Coronary artery (tissue), 2 donors: ENCODE results near the gene JCAD.
"Not testable (repeated sequence)": the region's sequence is repeated elsewhere in the genome, so short reads cannot be mapped to it uniquely, and the experiment has no call there.

Experiments
- DNase-seq: peaks from one replicate; pipeline ENCODE4 v3.0.0-alpha.2; 2017; ENCODE audit warnings: low spot score
- H3K27ac ChIP-seq, 2 donors: fragments of 200-600 bp; sonication (generic); one replicate each; pipeline ENCODE4 v1.5.1; 2016 to 2019
- H3K4me3 ChIP-seq: fragments of 200-600 bp; sonication (generic); 2 replicates; pipeline ENCODE4 v1.5.1; 2016; ENCODE audit warnings: mild to moderate bottlenecking, moderate library complexity
- TF ChIP-seq, protein P1 (sequence below): fragments of 200-600 bp; sonication (generic); IDR thresholded peaks from one replicate; pipeline ENCODE4 v1.5.1; 2019; ENCODE audit warnings: antibody characterized with exemption

The JCAD gene, protein sequence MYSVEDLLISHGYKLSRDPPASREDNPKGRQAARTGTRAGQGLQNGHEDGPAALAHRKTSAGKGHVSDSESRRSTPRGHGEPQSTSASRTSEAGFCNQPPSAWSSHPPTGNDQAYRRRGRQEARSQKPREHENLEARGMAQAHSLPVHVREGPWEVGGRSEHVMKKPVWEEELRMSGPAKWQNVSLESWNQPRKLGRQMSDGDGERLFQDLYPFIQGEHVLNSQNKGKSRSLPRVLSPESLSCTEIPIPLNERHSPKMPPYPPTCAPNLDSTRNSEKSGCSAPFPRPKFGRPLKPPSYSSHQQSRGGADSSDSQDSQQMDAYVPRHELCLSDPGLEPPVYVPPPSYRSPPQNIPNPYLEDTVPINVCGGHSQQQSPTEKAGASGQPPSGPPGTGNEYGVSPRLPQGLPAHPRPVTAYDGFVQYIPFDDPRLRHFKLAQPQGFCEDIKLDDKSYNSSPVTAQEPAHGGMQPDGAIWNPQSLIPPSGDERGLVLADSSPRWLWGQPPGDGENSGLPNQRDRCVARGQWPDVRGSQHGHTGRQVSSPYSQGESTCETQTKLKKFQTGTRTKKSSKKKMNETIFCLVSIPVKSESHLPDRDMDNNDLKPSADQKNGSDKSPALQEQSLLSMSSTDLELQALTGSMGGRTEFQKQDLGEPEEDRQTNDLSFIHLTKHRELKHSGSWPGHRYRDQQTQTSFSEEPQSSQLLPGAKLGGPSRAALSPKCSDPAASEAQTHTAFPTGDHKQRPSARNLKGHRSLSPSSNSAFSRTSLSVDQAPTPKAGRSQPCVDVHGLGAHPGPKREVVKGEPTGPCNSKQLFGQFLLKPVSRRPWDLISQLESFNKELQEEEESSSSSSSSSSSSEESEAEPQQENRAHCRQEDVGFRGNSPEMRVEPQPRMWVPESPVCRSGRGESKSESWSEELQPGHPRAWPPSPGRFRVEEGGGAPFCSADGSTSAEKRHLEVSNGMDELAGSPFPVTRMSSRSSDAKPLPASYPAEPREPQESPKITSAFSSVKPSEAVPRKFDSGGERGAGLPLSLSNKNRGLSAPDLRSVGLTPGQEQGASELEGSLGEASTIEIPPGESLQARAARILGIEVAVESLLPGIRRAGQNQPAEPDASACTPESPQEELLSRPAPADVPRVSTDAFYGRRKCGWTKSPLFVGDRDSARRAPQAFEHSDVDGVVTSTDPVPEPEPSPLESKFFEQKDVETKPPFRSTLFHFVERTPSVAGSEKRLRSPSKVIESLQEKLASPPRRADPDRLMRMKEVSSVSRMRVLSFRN (N-terminal part only)

DNA sequence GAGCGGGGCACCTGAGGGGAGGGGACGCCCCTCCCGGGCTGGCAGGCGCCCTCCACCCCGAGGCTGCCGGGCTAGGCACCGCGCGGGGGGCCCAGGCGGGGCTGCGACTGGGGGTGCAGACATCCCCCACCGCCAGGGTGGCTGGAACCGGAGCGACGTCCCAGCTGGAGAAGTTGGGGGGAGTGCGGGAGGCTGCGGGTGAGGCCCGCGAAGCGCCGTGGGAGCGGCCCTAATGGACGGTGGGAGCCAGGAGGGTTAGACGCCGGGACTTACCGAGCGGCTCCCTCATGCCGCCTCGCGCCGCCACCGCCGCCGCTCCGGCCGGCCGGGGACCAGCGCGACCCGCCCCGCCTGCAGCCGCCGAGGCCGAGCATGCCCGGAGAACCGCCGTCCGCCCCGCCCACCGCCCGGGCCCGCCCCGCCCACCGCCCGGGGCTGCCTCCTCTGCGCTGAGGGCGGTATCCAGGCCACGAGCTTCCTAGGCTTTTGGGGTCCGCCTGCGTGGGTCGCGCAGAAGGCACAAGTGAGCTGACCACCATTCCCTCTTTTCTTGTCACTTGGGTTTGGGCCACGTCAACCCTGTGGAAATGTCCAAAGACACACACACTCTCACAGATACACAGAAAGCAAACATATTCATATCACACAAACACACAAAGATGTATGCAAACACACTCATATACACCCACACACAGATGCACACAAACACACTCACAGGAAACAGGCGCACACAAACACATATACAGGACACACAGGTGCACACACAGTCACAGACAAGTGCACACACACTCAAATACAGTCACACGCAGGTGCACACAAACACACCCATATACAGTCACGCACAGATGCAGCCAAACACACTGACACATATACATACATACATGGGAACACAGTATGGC lies at the start of gene JCAD:
Gene JCAD, minus strand, starts transcription at position 378 of the 899 bp plus-strand sequence. CDS start 11,774 bp downstream, outside the sequence.
- peak within 1 kb of the TSS; percentile 89 to 91 for H3K27ac ChIP-seq
- TF ChIP-seq, protein P1, sequence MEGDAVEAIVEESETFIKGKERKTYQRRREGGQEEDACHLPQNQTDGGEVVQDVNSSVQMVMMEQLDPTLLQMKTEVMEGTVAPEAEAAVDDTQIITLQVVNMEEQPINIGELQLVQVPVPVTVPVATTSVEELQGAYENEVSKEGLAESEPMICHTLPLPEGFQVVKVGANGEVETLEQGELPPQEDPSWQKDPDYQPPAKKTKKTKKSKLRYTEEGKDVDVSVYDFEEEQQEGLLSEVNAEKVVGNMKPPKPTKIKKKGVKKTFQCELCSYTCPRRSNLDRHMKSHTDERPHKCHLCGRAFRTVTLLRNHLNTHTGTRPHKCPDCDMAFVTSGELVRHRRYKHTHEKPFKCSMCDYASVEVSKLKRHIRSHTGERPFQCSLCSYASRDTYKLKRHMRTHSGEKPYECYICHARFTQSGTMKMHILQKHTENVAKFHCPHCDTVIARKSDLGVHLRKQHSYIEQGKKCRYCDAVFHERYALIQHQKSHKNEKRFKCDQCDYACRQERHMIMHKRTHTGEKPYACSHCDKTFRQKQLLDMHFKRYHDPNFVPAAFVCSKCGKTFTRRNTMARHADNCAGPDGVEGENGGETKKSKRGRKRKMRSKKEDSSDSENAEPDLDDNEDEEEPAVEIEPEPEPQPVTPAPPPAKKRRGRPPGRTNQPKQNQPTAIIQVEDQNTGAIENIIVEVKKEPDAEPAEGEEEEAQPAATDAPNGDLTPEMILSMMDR, result no peak
- DNase-seq, result peak; percentile 84
- H3K4me3 ChIP-seq, result peak within 1 kb of the TSS; percentile 87

- DNase-seq, result no peak
- TF ChIP-seq, protein P1, result no peak
- Histone ChIP-seq H3K4me3 (no peak overlapping the region), H3K27ac (no peak overlapping the region)
These were observed 47.6 kb upstream of the JCAD start for GRCh38 chr10:30106987-30107386.

DNA sequence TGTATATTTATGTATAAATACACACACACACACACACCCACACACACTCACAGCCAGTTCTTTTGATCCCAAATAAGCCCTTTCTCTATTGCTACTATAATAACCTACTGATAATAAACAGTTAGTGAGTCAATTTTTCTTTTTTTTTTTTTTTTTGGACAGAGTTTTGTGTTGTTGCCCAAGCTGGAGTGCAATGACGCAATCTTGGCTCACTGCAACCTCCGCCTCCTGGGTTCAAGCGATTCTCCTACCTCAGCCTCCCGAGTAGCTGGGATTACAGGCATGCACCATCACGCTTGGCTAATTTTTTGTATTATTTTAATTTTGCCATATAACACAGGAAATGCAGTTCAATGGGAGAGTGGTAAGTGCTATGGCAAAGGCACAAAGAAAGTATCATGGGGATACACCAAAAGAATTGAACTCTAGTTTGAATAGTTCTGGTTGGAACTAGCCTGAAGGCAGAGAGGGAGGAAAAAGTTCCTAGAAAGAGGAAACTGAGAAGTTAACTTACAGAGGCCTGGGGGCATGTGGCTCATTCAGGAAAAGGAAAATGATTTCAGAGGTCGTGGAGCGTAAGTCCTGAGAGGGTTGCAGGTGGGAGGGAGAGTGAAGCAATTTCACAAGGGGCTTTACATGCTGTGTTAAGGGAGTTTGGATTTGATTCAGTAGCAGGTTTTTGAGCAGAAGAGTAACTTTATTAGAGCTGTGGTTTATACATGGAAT lies 44.4 kb upstream of the JCAD start:
- no peak for DNase-seq
- H3K4me3 ChIP-seq, result no peak overlapping the region
- TF ChIP-seq, protein P1, result no peak
- H3K27ac ChIP-seq, result no peak overlapping the region

- DNase-seq, H3K27ac ChIP-seq, H3K4me3 ChIP-seq: not testable (repeated sequence)
These were observed 40.3 kb upstream of the JCAD start for GRCh38 chr10:30099706-30100105.

DNA sequence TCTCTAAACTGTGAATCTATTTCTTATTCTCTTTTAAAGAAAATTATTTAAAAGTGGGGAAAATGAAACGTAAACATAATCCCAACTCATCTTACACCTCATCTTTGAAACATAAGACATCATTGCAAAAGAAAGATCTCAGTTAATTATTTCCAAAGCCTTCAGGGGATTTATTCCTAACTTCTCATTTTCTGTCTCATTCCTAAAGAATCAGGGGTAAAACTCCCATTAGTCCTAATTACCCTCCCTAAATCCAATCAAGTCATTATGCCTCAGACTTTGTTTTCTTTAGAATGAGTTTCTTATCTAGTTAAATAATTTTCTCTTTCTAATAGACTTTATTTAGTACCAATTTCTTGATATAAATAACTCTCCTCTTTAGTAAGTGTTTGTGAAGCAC lies 39.7 kb upstream of the JCAD start:
- Histone ChIP-seq H3K4me3 (no peak overlapping the region), H3K27ac (no peak overlapping the region)
- DNase-seq, result no peak
- TF ChIP-seq, protein P1, result no peak

DNA sequence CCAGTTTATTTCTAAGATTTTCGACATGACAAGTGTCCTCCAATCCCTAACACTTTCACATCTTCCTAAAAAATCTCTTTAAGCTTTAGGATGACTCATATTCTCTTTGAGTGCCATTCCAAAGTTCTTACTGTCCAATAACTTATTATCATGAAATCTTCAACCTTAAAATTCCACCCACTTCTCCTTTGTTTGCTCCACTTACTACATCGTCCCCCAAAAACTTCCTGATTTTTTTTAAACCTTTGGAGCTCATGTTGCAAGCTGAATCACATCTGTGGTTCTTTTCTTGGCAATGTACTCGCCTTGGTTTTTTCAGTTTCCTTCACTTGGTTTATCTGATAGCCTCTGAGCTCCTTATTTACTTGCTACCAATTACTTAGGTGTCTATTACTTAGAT lies 39.2 kb upstream of the JCAD start:
- H3K4me3 ChIP-seq, result no peak overlapping the region
- no peak overlapping the region for H3K27ac ChIP-seq
- DNase-seq, result no peak
- TF ChIP-seq, protein P1, result no peak
